HG03064 (cell line): ENCODE measurements around the gene ITFG1.

ENCODE experiments used
- ATAC-seq: cut with Tn5 transposase; IDR thresholded peaks from one replicate; pipeline ENCODE4 v1.9.1; 2021; ENCODE audit warnings: low read depth; ENCODE audit not compliant: unreplicated experiment

The ITFG1 gene

DNA sequence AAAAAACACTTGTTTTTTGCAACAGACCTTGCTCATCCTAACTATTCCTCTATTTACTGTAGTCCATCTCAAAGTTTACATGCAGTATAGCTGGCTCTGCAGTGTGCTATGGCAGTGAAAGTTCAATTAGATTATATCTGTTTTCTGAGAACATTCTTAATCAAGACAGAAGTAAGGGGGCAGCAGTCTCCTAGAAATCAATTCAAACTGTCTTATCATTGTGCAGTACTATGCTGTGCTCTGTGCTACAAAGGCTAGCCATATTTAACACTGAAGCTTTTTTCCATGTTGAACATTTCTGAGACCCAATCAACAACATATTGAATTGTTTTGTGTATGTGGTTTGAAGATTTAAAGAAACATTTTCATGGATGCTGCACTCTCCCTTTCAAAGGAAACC lies 328.6 kb downstream of the ITFG1 start:
- ATAC-seq: no peak

DNA sequence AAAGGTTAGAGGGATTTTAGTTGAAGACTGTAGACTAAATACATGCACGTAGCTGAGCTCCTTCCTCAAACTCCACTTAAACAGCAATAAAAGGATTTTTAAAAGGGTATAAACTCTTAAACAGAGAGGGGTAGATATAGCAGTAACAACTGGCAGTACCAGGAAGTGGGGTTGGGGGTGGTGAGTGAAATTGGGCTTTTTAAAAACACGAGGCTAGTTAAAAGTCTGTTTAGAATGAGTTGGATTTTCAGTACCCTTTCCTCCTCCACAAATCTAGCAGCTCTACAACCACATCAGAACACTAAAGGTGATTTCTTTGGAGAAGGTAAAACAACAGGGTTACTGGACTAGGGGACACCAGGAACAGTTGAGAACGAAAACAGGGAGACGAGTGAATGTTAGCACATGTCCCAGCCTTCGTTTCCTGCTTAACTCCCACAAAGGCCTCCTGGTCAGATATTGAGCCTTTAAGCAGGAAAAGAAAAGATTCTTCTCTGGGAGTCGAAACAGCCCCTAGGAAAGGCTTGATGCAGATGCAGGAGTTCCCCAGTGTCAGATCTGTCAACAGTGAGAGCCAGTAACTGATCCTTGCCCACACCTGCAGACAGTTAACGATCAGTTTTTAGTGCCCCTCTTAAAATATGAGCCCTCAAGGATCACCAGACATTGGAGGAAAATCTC lies 331.0 kb downstream of the ITFG1 start:
- ATAC-seq: no peak

DNA sequence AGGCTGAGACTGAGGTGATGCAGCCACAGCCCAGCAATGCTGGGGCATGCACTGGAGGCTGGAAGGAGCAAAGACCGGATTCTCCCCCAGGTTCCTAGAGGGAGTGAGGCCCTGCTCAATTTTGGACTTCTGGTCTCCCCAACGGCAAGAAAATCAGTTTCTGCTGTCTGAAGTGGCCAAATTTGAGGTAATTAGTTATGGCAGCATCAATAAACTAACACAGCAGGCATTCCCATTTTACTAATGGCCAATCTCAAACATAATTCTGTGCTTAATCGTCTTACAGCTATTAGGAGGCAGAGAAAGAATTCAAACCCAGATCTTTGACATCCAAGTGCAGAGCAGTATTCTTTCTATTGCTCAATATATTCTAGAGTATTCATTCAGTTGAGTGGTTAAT lies 333.3 kb downstream of the ITFG1 start:
- ATAC-seq: no peak

DNA sequence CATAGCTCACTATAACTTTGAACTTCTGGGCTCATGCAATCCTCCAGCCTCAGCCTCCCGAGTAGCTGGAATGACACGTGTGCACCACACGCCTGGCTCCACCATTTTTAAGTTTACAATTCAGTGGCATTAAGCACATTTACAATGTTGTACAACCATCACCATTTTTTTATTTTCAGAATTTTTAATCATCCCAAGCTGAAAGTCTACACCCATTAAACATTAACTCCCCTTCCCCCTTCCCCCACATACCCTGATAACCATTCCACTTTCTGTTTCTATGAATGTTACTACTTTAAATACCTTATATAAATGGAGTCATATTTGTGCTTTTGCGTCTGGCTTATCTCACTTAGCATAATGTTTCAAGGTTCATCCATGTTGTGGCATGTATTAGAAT lies 335.1 kb downstream of the ITFG1 start:
- ATAC-seq: no peak

DNA sequence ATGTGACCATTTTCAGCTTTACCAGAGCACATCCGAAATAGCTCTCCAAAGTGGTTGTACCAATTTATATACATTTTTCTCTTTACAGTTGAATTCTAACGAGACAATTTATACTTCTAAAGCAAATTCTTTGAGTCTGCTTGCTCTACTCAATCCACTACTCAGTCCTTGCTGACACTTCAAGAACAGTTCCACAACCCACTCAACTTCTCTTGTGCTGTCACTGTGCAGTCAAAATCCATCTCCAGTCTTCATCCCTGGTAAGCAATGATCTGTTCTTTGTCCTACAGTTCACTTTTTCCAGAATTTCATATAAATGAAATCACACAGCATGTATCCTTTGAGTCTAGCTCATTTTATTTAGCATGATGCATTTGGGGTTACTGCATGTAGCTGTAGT lies 347.7 kb downstream of the ITFG1 start:
- ATAC-seq: no peak

DNA sequence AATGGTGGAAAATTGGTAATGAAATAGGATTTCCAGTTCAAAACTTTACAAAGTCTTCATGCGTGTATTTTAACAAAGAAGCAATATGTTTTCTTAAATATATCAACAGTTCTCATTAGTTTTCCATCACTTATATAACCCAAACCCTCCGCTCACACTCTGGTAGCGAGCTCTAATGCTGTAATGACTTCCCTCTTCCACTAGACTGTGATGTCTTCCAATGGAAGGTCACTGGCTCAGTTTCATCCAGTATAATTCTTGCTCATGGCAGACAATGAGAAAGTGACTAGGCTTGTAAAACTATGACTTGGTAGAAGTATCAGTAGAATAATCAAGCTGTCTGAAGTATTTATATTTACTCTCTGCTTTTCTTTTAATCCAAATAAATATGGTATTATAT lies 349.9 kb downstream of the ITFG1 start:
- no peak for ATAC-seq

DNA sequence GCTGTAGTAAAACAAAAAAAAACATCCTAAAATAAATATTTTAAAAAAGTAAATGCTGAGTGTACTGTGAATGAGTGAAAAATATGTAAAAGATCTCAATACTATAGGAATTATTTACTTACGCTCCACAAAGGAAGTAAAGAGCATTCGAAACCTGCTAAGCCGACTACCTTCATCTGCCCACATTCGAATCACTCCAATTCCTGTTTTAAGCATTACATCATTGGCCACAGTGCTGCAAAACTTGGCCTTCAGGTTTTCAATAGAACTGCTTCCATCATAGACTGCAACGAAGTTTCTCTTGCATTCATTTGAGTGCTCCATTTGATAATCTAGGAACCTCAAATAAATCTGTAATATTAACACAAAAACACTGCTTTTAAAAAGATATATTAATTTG lies 351.5 kb downstream of the ITFG1 start:
- no peak for ATAC-seq
